Activated naive CD8-positive, alpha-beta T cell (primary cell): ENCODE data around the gene FAAP20.
A peak's percentile ranks its signal among the peaks of the same experiment; 100 is the strongest.

Experiments
- H3K27ac Mint-ChIP-seq: one replicate; pipeline ENCODE4 v1.8.0; 2021; ENCODE audit warnings: mixed read lengths
- H3K27me3 Mint-ChIP-seq: one replicate; pipeline ENCODE4 v1.8.0; 2021; ENCODE audit warnings: mixed read lengths
- H3K36me3 Mint-ChIP-seq: one replicate; pipeline ENCODE4 v1.8.0; 2021; ENCODE audit warnings: mixed read lengths
- H3K4me1 Mint-ChIP-seq: one replicate; pipeline ENCODE4 v1.8.0; 2021; ENCODE audit warnings: low read depth, mixed read lengths
- H3K4me3 Mint-ChIP-seq: one replicate; pipeline ENCODE4 v1.8.0; 2021; ENCODE audit warnings: mild to moderate bottlenecking, mixed read lengths
- H3K9me3 Mint-ChIP-seq: one replicate; pipeline ENCODE4 v1.8.0; 2021; ENCODE audit warnings: low read depth, mixed read lengths

Gene FAAP20

DNA sequence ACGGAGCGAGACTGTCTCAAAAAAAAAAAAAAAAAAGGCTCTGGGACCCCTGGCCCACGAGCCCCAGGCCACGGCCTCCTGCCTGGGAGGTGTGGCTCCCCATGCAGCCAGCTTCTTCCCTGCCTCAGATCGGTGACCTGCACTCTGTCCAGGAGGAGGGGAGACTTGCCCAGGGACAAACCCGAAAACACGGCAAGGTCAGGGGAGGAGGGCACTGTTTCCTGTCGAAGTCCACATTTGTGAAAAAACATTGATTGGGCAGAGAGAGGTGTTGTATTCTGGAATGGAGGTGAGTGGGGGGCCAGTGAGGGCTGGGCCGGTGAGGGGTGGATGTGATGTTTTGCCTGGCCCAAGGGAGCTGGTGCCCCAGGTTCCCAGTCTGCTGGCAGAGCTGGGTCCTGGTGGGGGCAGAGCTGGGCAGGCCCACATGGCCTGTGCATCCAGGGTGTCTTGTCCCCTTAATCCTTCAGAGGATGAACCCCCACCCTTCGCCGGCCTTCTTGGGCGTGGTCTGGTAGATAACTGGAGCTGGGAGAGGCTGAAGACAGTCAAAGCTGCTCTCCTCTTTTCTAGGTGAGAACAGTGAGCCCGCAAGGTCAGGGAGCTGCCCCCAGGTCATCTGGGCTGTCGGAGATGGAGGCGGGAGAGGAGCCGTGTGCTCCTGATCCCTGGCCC, 12.4 kb upstream of the FAAP20 start:
- Mint-ChIP-seq H3K27ac (no peak overlapping the region), H3K9me3 (no peaks in the 10 kb centered on the region), H3K27me3 (no peaks in the 10 kb centered on the region), H3K4me3 (no peak overlapping the region), H3K4me1 (no peaks in the 10 kb centered on the region), H3K36me3 (no peaks in the 10 kb centered on the region)

- H3K27me3 Mint-ChIP-seq = no peaks in the 10 kb centered on the region
- no peaks in the 10 kb centered on the region for H3K4me1 Mint-ChIP-seq
- H3K9me3 Mint-ChIP-seq = no peaks in the 10 kb centered on the region
- H3K4me3 Mint-ChIP-seq = peak overlapping the region; percentile 47
- no peak overlapping the region for H3K27ac Mint-ChIP-seq
- no peaks in the 10 kb centered on the region for H3K36me3 Mint-ChIP-seq
Observed at GRCh38 chr1:2205191-2205952, 10.8 kb upstream of the FAAP20 start.

GRCh38 chr1:2204415-2205190, 10.0 kb upstream of the FAAP20 start:
- H3K4me3 Mint-ChIP-seq = no peak overlapping the region

GRCh38 chr1:2203671-2204414, 9.3 kb upstream of the FAAP20 start:
- no peaks in the 10 kb centered on the region for H3K9me3 Mint-ChIP-seq
- H3K27me3 Mint-ChIP-seq = no peaks in the 10 kb centered on the region
- H3K4me3 Mint-ChIP-seq = no peak overlapping the region
- peaks cover 11% of the 10 kb centered on the region for H3K4me1 Mint-ChIP-seq
- H3K27ac Mint-ChIP-seq = no peak overlapping the region
- H3K36me3 Mint-ChIP-seq = no peaks in the 10 kb centered on the region

More at GRCh38 chr1:2204415-2205190, 10.0 kb upstream of the FAAP20 start:
- no peaks in the 10 kb centered on the region for H3K36me3 Mint-ChIP-seq
- no peak overlapping the region for H3K27ac Mint-ChIP-seq
- no peaks in the 10 kb centered on the region for H3K9me3 Mint-ChIP-seq
- H3K4me1 Mint-ChIP-seq = peaks cover 5% of the 10 kb centered on the region
- no peaks in the 10 kb centered on the region for H3K27me3 Mint-ChIP-seq

GRCh38 chr1:2202843-2203601, 8.4 kb upstream of the FAAP20 start:
- Mint-ChIP-seq H3K36me3 (no peaks in the 10 kb centered on the region), H3K9me3 (no peaks in the 10 kb centered on the region), H3K4me1 (peaks cover 13% of the 10 kb centered on the region), H3K4me3 (no peak overlapping the region), H3K27ac (no peak overlapping the region), H3K27me3 (no peaks in the 10 kb centered on the region)

DNA sequence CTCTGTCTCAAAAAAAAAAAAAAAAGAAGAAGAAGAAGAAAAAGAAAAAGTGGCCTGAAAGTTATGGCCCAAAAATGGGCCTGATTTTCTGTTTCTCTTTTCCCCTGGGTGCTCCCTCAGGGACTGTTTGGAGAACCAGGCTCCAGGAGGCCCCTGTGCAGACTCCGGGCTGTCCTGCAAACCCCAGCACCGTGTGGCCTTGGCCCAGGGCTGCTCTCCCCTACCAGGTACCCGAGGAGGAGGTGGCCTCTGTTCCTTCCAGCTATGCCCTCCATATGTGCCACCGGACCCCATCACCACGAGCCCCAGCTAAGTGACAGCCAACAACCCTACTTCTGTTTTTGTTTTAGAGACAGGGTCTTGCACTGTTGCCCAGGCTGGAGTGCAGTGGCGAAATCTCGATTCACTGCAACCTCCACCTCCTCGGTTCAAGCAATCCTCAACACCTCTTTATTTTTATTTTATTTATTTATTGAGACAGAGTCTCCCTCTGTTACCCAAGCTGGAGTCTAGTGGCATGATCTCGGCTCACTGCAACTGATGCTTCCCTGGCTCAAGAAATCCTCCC, 7.5 kb upstream of the FAAP20 start:
- Mint-ChIP-seq H3K4me3 (no peak overlapping the region), H3K4me1 (peaks cover 16% of the 10 kb centered on the region), H3K9me3 (no peaks in the 10 kb centered on the region), H3K27ac (no peak overlapping the region), H3K27me3 (no peaks in the 10 kb centered on the region), H3K36me3 (no peaks in the 10 kb centered on the region)

DNA sequence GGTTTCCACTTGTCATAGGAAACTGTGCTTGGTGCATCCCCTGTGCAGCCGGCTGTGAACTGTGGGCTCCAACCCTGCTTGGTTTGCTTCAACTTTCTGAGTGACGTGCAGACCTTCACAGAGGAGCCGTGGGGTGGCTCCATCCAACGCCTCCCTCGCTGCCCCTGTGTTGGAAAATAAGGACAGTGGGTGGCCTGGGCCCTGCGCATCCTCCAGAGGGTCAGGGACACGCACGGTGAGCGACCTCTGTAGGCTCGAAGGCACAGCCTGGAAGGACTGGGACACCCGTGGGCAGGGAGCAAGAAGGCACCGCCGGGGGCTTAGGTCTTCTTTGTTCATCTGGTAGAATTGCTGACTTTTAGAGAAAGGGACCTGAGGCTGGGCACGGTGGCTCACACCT, 6.5 kb upstream of the FAAP20 start:
- no peaks in the 10 kb centered on the region for H3K36me3 Mint-ChIP-seq
- peaks cover 16% of the 10 kb centered on the region for H3K4me1 Mint-ChIP-seq
- no peak overlapping the region for H3K27ac Mint-ChIP-seq
- no peaks in the 10 kb centered on the region for H3K27me3 Mint-ChIP-seq
- H3K9me3 Mint-ChIP-seq = no peaks in the 10 kb centered on the region
- H3K4me3 Mint-ChIP-seq = no peak overlapping the region

DNA sequence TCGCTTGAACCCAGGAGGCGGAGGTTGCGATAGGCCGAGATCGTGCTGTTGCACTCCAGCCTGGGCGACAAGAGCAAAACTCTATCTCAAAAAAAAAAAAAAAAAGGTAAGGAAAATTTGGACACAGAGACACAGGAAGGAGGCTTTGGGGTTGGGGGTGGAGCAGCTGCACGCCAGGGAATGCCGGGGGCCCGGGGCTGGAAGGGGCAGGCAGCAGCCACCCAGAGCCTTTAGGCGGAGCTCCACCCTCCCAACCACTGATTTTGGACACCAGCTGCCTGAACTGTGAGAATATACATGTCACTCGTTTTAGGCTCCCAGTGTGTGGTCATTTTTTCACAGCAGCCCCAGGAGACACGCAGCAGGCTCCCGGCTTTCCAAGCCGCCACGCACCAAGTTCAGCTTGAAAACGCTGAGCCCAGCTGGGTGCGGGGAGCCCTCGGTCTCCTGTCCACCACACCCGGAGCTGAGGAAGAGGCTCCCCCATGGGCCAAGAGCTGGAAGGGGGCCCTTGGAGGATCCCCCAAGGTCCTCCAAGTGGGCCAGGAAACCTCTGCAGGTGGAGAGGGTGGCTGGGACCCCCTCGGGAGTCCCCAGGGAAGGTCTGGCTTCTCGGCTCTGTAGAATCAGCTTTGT, 5.9 kb upstream of the FAAP20 start:
- H3K4me3 Mint-ChIP-seq = no peak overlapping the region
- peaks cover 16% of the 10 kb centered on the region for H3K4me1 Mint-ChIP-seq
- no peaks in the 10 kb centered on the region for H3K36me3 Mint-ChIP-seq
- no peaks in the 10 kb centered on the region for H3K27me3 Mint-ChIP-seq
- H3K27ac Mint-ChIP-seq = no peak overlapping the region
- no peaks in the 10 kb centered on the region for H3K9me3 Mint-ChIP-seq

- H3K4me3 Mint-ChIP-seq = peak overlapping the region; percentile 88
- H3K4me1 Mint-ChIP-seq = peaks cover 16% of the 10 kb centered on the region
- H3K27me3 Mint-ChIP-seq = no peaks in the 10 kb centered on the region
Observed at GRCh38 chr1:2199042-2199810, 4.7 kb upstream of the FAAP20 start.

DNA sequence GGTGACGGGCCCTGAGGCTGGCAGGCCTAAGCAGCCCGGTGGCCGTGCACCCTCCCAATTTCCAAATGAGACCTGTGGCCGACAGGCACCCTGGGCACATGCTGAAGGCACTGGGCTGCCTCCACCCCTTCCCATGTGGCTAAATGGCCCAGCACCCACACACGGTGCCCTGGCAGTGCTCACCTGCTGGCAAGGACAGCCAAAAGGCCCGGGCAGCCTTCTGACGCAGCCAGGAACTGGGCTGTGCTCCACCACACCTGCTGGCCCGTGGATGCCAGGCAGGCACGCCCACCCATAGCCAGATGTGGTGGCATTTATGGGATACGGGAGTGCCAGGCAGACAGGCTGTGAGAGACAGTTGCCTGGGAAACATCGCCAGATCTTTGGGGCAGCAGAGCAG, 4.0 kb upstream of the FAAP20 start:
- Mint-ChIP-seq H3K36me3 (no peaks in the 10 kb centered on the region), H3K4me1 (peaks cover 16% of the 10 kb centered on the region), H3K4me3 (peak overlapping the region; percentile 88), H3K27ac (peak overlapping the region; percentile 91), H3K9me3 (no peaks in the 10 kb centered on the region), H3K27me3 (no peaks in the 10 kb centered on the region)

More at GRCh38 chr1:2199042-2199810, 4.7 kb upstream of the FAAP20 start:
- Mint-ChIP-seq H3K27ac (peak overlapping the region; percentile 91), H3K9me3 (no peaks in the 10 kb centered on the region), H3K36me3 (no peaks in the 10 kb centered on the region)

- Mint-ChIP-seq H3K36me3 (no peaks in the 10 kb centered on the region), H3K4me1 (peaks cover 18% of the 10 kb centered on the region), H3K4me3 (no peak overlapping the region), H3K27ac (peak overlapping the region; percentile 16), H3K9me3 (no peaks in the 10 kb centered on the region), H3K27me3 (no peaks in the 10 kb centered on the region)
Observed at GRCh38 chr1:2197707-2198165, 3.2 kb upstream of the FAAP20 start.

- Mint-ChIP-seq H3K4me1 (peaks cover 19% of the 10 kb centered on the region), H3K36me3 (no peaks in the 10 kb centered on the region), H3K27me3 (no peaks in the 10 kb centered on the region), H3K9me3 (no peaks in the 10 kb centered on the region), H3K4me3 (no peak overlapping the region), H3K27ac (no peak overlapping the region)
Observed at GRCh38 chr1:2196901-2197638, 2.5 kb upstream of the FAAP20 start.
